Measurements from ENCODE around the gene PRDM16. TPM values are rescaled to one million over a fixed set of nuclear protein-coding genes. Genes with fewer than 3 reads are reported as not detected.

PRDM16 gene
- total and polyA plus RNA-seq, 2 of the 4 experiments (the other 2 are of a cell fraction) = 0.02 TPM; not detected in 1

DNA sequence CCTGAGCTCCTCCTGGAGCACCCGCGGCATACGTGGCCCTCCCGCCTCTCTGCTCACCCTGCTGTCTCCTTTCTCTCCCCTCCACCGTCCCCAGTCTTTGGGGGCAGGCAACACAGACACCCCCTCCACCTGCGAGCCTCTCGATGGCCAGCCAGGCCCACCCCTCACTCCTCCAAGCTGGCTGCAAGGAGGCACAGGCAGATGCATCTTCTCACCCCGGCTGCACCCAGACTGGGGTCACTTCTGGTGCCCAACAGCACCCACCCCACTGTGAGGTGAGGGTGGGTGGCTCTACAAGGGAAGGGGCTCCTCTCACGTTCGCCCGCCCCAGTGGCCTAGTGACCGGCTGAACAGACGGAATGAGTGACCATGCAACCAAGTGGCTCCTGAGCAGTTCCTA, 277.5 kb downstream of the PRDM16 start:
- H4K8ac ChIP-seq (ENCODE audit: low read depth in 2 of 2, low read length in 2 of 2) = no peak overlapping the region
- no peak overlapping the region for H2BK5ac ChIP-seq (ENCODE audit: low read depth, low read length, poor library complexity, severe bottlenecking)
- no peak overlapping the region for H3K27ac ChIP-seq (ENCODE audit: insufficient read depth, low read length)
- H3K9me3 ChIP-seq (ENCODE audit: control insufficient read depth, insufficient read depth, low read length) = peaks cover 9% of the 10 kb centered on the region
- WGBS, 2 experiments (ENCODE audit: extremely low coverage in 2 of 2, insufficient read length in 1 of 2) = 33% methylated on average over 1 of the region's 13 CpGs; no CpG with 5 or more reads in 1 of the 2 experiments
- H2BK15ac ChIP-seq (ENCODE audit: low read depth, low read length) = no peak overlapping the region
- no peak overlapping the region for H3K14ac ChIP-seq (replicated peaks; ENCODE audit: low read depth, low read length)
- no peak overlapping the region for H2BK120ac ChIP-seq (ENCODE audit: low read depth, low read length)
- dilution Hi-C loops (cut with HindIII; ENCODE audit: low sequenced_read_pairs, unreplicated experiment) = no loop called here
- H3K4ac ChIP-seq (ENCODE audit: low read depth, low read length) = no peak overlapping the region
- H2AK9ac ChIP-seq (replicated peaks; ENCODE audit: low read depth, low read length, poor library complexity) = no peak overlapping the region
- no peak overlapping the region for H2AFZ ChIP-seq (replicated peaks; ENCODE audit: low read length, poor library complexity)
- H3K36me3 ChIP-seq (ENCODE audit: control insufficient read depth, insufficient read depth, low read length) = no peaks in the 10 kb centered on the region
- POLR2A ChIA-PET (ENCODE audit: unreplicated experiment) = no interaction called here
- in situ Hi-C loops (cut with MboI; ENCODE audit: low sequenced_read_pairs) = no loop called here
- ATAC-seq (ENCODE audit: low read depth) (no peak), DNase-seq (no peak)
- no peak overlapping the region for H3K18ac ChIP-seq (ENCODE audit: low read depth, low read length)
- no peak overlapping the region for H3K4me2 ChIP-seq (ENCODE audit: low read depth, low read length)
- no peaks in the 10 kb centered on the region for H3K4me1 ChIP-seq (ENCODE audit: control insufficient read depth, insufficient read depth, low read length)
- H3K9me1 ChIP-seq (ENCODE audit: insufficient read depth, low read length) = no peaks in the 10 kb centered on the region
- no peak overlapping the region for H3K4me3 ChIP-seq (ENCODE audit: insufficient read depth, low read depth, low read length)
- no peak for TF ChIP-seq MAFK (IDR thresholded peaks at IDR 0.05; ENCODE audit: low read depth, low read length)
- TF ChIP-seq, protein P1, sequence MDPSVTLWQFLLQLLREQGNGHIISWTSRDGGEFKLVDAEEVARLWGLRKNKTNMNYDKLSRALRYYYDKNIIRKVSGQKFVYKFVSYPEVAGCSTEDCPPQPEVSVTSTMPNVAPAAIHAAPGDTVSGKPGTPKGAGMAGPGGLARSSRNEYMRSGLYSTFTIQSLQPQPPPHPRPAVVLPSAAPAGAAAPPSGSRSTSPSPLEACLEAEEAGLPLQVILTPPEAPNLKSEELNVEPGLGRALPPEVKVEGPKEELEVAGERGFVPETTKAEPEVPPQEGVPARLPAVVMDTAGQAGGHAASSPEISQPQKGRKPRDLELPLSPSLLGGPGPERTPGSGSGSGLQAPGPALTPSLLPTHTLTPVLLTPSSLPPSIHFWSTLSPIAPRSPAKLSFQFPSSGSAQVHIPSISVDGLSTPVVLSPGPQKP (IDR thresholded peaks at IDR 0.05; ENCODE audit: borderline replicate concordance, low read depth, low read length) = no peak
- no peak for TF ChIP-seq RFX5 (IDR thresholded peaks at IDR 0.05; ENCODE audit: low read depth, low read length)
- TF ChIP-seq RCOR1 (IDR thresholded peaks at IDR 0.05; ENCODE audit: insufficient replicate concordance, low read length) = no peak
- TF ChIP-seq MAZ (IDR thresholded peaks at IDR 0.05; ENCODE audit: borderline replicate concordance, low read depth, low read length) = no peak
- TF ChIP-seq, protein P2, sequence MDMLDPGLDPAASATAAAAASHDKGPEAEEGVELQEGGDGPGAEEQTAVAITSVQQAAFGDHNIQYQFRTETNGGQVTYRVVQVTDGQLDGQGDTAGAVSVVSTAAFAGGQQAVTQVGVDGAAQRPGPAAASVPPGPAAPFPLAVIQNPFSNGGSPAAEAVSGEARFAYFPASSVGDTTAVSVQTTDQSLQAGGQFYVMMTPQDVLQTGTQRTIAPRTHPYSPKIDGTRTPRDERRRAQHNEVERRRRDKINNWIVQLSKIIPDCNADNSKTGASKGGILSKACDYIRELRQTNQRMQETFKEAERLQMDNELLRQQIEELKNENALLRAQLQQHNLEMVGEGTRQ (IDR thresholded peaks at IDR 0.05; ENCODE audit: low read depth, low read length) = no peak
- H3K56ac ChIP-seq (ENCODE audit: extremely low read depth, insufficient read depth, low read length) = no peak overlapping the region
- no TSS peak for BruUV-seq (replicated peaks)
- no peak overlapping the region for H4K5ac ChIP-seq (ENCODE audit: low read depth, low read length)
- H3K9ac ChIP-seq (ENCODE audit: low read depth, low read length) = no peak overlapping the region
- no peaks in the 10 kb centered on the region for H3K79me1 ChIP-seq (ENCODE audit: low read depth in 1 of 2, low read length in 2 of 2)
- CTCF ChIA-PET = no interaction called here
- H3K27me3 ChIP-seq (ENCODE audit: control insufficient read depth, insufficient read depth, low read length) = no peaks in the 10 kb centered on the region; the same call in 1 of the 2 replicates
- no peak overlapping the region for H2AK5ac ChIP-seq (ENCODE audit: low read depth, low read length)
- H4K91ac ChIP-seq (ENCODE audit: insufficient read depth, low read depth, low read length) = no peak overlapping the region
- H2BK20ac ChIP-seq (ENCODE audit: low read depth, low read length) = no peak overlapping the region
- H4K20me1 ChIP-seq (ENCODE audit: insufficient read depth, low read length) = no peaks in the 10 kb centered on the region
- intact Hi-C loops (cut with micrococcal nuclease) = no loop called here
- no peak overlapping the region for H3K23ac ChIP-seq (ENCODE audit: low read depth, low read length)
